ENCODE results near the gene NID1. TPM values are rescaled to one million over a fixed set of nuclear protein-coding genes. Genes with fewer than 3 reads are reported as not detected.
"Not testable (repeated sequence)": the region's sequence is repeated elsewhere in the genome, so short reads cannot be mapped to it uniquely, and the experiment has no call there.

The NID1 gene
- total RNA-seq, 3 donors from 2014 or later: 0.16 to 0.32 (median 0.25) TPM

GRCh38 chr1:236082526-236082925 is 17.6 kb upstream of the NID1 start:
- ATAC-seq (no peak), DNase-seq (no peak)
- H3K36me3 Mint-ChIP-seq (ENCODE audit: insufficient read depth): no peaks in the 10 kb centered on the region
- no peaks in the 10 kb centered on the region for H3K4me1 Mint-ChIP-seq (ENCODE audit: low read depth)
- H3K9me3 Mint-ChIP-seq: no peaks in the 10 kb centered on the region
- H3K27me3 Mint-ChIP-seq (ENCODE audit: low read depth): peaks cover under 1% of the 10 kb centered on the region
- H3K4me3 Mint-ChIP-seq: no peak overlapping the region

- H3K36me3 Mint-ChIP-seq (ENCODE audit: insufficient read depth): no peaks in the 10 kb centered on the region
- ATAC-seq: no peak
- H3K9me3 Mint-ChIP-seq: no peaks in the 10 kb centered on the region
- H3K4me1 Mint-ChIP-seq (ENCODE audit: low read depth): no peaks in the 10 kb centered on the region
- DNase-seq: no peak
- no peaks in the 10 kb centered on the region for H3K27me3 Mint-ChIP-seq (ENCODE audit: low read depth)
- H3K4me3 Mint-ChIP-seq: no peak overlapping the region
Measured at GRCh38 chr1:236081546-236082227, 16.8 kb upstream of the NID1 start.

GRCh38 chr1:236079703-236080102 is 14.8 kb upstream of the NID1 start:
- peaks cover 6% of the 10 kb centered on the region for H3K27me3 Mint-ChIP-seq (ENCODE audit: low read depth)
- H3K4me1 Mint-ChIP-seq (ENCODE audit: low read depth): no peaks in the 10 kb centered on the region
- ATAC-seq (no peak), DNase-seq (no peak)
- H3K4me3 Mint-ChIP-seq: no peak overlapping the region
- no peaks in the 10 kb centered on the region for H3K36me3 Mint-ChIP-seq (ENCODE audit: insufficient read depth)
- no peaks in the 10 kb centered on the region for H3K9me3 Mint-ChIP-seq

GRCh38 chr1:236078993-236079392 is 14.1 kb upstream of the NID1 start:
- no peak for DNase-seq
- Mint-ChIP-seq H3K9me3 (no peaks in the 10 kb centered on the region), H3K4me1 (ENCODE audit: low read depth) (no peaks in the 10 kb centered on the region), H3K4me3 (no peak overlapping the region), H3K27me3 (ENCODE audit: low read depth) (peaks cover 6% of the 10 kb centered on the region), H3K36me3 (ENCODE audit: insufficient read depth) (no peaks in the 10 kb centered on the region)
- no peak for ATAC-seq

- ATAC-seq; H3K9me3 Mint-ChIP-seq; H3K4me3 Mint-ChIP-seq; H3K27me3 Mint-ChIP-seq (ENCODE audit: low read depth); DNase-seq; H3K4me1 Mint-ChIP-seq (ENCODE audit: low read depth); H3K36me3 Mint-ChIP-seq (ENCODE audit: insufficient read depth): not testable (repeated sequence)
Measured at GRCh38 chr1:236078077-236078476, 13.2 kb upstream of the NID1 start.

GRCh38 chr1:236075848-236076247 is 11.0 kb upstream of the NID1 start:
- no peaks in the 10 kb centered on the region for H3K36me3 Mint-ChIP-seq (ENCODE audit: insufficient read depth)
- peaks cover 14% of the 10 kb centered on the region for H3K27me3 Mint-ChIP-seq (ENCODE audit: low read depth)
- H3K9me3 Mint-ChIP-seq: no peaks in the 10 kb centered on the region
- ATAC-seq (no peak), DNase-seq (no peak)
- no peaks in the 10 kb centered on the region for H3K4me1 Mint-ChIP-seq (ENCODE audit: low read depth)
- H3K4me3 Mint-ChIP-seq: no peak overlapping the region

- H3K4me3 Mint-ChIP-seq: no peak overlapping the region
- peaks cover 16% of the 10 kb centered on the region for H3K27me3 Mint-ChIP-seq (ENCODE audit: low read depth)
- H3K9me3 Mint-ChIP-seq: no peaks in the 10 kb centered on the region
- ATAC-seq (no peak), DNase-seq (no peak)
- no peaks in the 10 kb centered on the region for H3K4me1 Mint-ChIP-seq (ENCODE audit: low read depth)
- H3K36me3 Mint-ChIP-seq (ENCODE audit: insufficient read depth): no peaks in the 10 kb centered on the region
Measured at GRCh38 chr1:236073307-236073897, 8.5 kb upstream of the NID1 start.

- peaks cover 16% of the 10 kb centered on the region for H3K27me3 Mint-ChIP-seq (ENCODE audit: low read depth)
- H3K4me3 Mint-ChIP-seq: no peak overlapping the region
- no peaks in the 10 kb centered on the region for H3K36me3 Mint-ChIP-seq (ENCODE audit: insufficient read depth)
- H3K4me1 Mint-ChIP-seq (ENCODE audit: low read depth): peaks cover 5% of the 10 kb centered on the region
- DNase-seq (no peak), ATAC-seq (no peak)
- no peaks in the 10 kb centered on the region for H3K9me3 Mint-ChIP-seq
Measured at GRCh38 chr1:236072001-236072400, 7.1 kb upstream of the NID1 start.

- no peak for ATAC-seq
- DNase-seq: no peak
- Mint-ChIP-seq H3K4me3 (no peak overlapping the region), H3K36me3 (ENCODE audit: insufficient read depth) (no peaks in the 10 kb centered on the region), H3K4me1 (ENCODE audit: low read depth) (peaks cover 18% of the 10 kb centered on the region), H3K9me3 (no peaks in the 10 kb centered on the region), H3K27me3 (ENCODE audit: low read depth) (peaks cover 22% of the 10 kb centered on the region)
Measured at GRCh38 chr1:236070753-236071152, 5.9 kb upstream of the NID1 start.

GRCh38 chr1:236069796-236070195 is 4.9 kb upstream of the NID1 start:
- Mint-ChIP-seq H3K9me3 (no peaks in the 10 kb centered on the region), H3K4me3 (no peak overlapping the region), H3K27me3 (ENCODE audit: low read depth) (peaks cover 22% of the 10 kb centered on the region), H3K36me3 (ENCODE audit: insufficient read depth) (no peaks in the 10 kb centered on the region), H3K4me1 (ENCODE audit: low read depth) (peaks cover 23% of the 10 kb centered on the region)
- DNase-seq: no peak
- no peak for ATAC-seq

- peaks cover 33% of the 10 kb centered on the region for H3K27me3 Mint-ChIP-seq (ENCODE audit: low read depth)
- peaks cover 25% of the 10 kb centered on the region for H3K4me1 Mint-ChIP-seq (ENCODE audit: low read depth)
- no peaks in the 10 kb centered on the region for H3K9me3 Mint-ChIP-seq
- DNase-seq (no peak), ATAC-seq (no peak)
- no peaks in the 10 kb centered on the region for H3K36me3 Mint-ChIP-seq (ENCODE audit: insufficient read depth)
- H3K4me3 Mint-ChIP-seq: no peak overlapping the region
Measured at GRCh38 chr1:236067854-236068454, 3.1 kb upstream of the NID1 start.

GRCh38 chr1:236066828-236067386 is 2.0 kb upstream of the NID1 start:
- Mint-ChIP-seq H3K36me3 (ENCODE audit: insufficient read depth) (no peaks in the 10 kb centered on the region), H3K4me3 (peak overlapping the region; percentile 14), H3K4me1 (ENCODE audit: low read depth) (peaks cover 25% of the 10 kb centered on the region), H3K9me3 (no peaks in the 10 kb centered on the region), H3K27me3 (ENCODE audit: low read depth) (peaks cover 37% of the 10 kb centered on the region)
- DNase-seq (peak; percentile 53), ATAC-seq (peak; percentile 91 to 93)

- Mint-ChIP-seq H3K4me3 (peak overlapping the region; percentile 51), H3K4me1 (ENCODE audit: low read depth) (peaks cover 25% of the 10 kb centered on the region), H3K27me3 (ENCODE audit: low read depth) (peaks cover 34% of the 10 kb centered on the region), H3K9me3 (no peaks in the 10 kb centered on the region), H3K36me3 (ENCODE audit: insufficient read depth) (no peaks in the 10 kb centered on the region)
- ATAC-seq (no peak), DNase-seq (no peak)
Measured at GRCh38 chr1:236066054-236066453, 1.2 kb upstream of the NID1 start.

- ATAC-seq (no peak), DNase-seq (no peak)
- no peaks in the 10 kb centered on the region for H3K36me3 Mint-ChIP-seq (ENCODE audit: insufficient read depth)
- H3K9me3 Mint-ChIP-seq: no peaks in the 10 kb centered on the region
- H3K4me3 Mint-ChIP-seq: peak overlapping the region; percentile 51
- H3K4me1 Mint-ChIP-seq (ENCODE audit: low read depth): peaks cover 25% of the 10 kb centered on the region
- peaks cover 38% of the 10 kb centered on the region for H3K27me3 Mint-ChIP-seq (ENCODE audit: low read depth)
Measured at GRCh38 chr1:236065509-236066005, 667 bp upstream of the NID1 start.
